K562 (cell line): Measurements from ENCODE around the gene EXOG. TPM values are rescaled to one million over a fixed set of nuclear protein-coding genes. Genes with fewer than 3 reads are reported as not detected.

ENCODE experiments used
- ATAC-seq: fragments of 200-7000 bp; cut with Tn5 transposase; 3 replicates; pipeline ENCODE4 v1.9.1; 2020; ENCODE audit warnings: moderate library complexity
- BruUV-seq: library from RNA; stranded (reverse); fragments of 400-500 nt; replicated peaks from 2 replicates; lab custom pipeline; 2021; lab: Mats Ljungman, UMichigan
- CTCF ChIA-PET: fragments of 300-600 bp; formaldehyde crosslinking; extraction: SDS; loops from one replicate; lab custom pipeline; 2021; ENCODE audit warnings: low intra/inter-chr PET ratio; lab: Yijun Ruan, JAX
- POLR2A ChIA-PET: fragments of 300-600, 350-650 bp; sonication (Branson Sonifier 250); formaldehyde crosslinking; extraction: SDS; loops from one replicate; lab custom pipeline; 2021; ENCODE audit warnings: antibody characterized with exemption, inconsistent platforms; lab: Yijun Ruan, JAX
- DNase-seq, 4 experiments: peaks; one replicate each; pipeline versions ENCODE4 v3.0.0 to v3.0.0-alpha.2; 2011 to 2018; ENCODE audit warnings: low spot score in 3 of 4, mixed read lengths in 3 of 4; ENCODE audit errors: extremely low read depth in 1 of 4
- FAIRE-seq: peaks from 2 replicates; lab custom pipeline; 2011; peaks lifted over from hg19 to GRCh38; lab: Jason Lieb, UNC
- H2AFZ ChIP-seq: 2 replicates; pipeline ENCODE4 v1.6.0; 2011; ENCODE audit warnings: low read depth, low read length, control low read depth, inconsistent platforms
- H3K27ac ChIP-seq: fragments of 200-600 bp; 3 replicates; pipeline ENCODE4 v1.8.0; 2011; ENCODE audit warnings: low read depth, mild to moderate bottlenecking, control low read depth, inconsistent platforms, low read length, moderate library complexity, mixed read lengths; ENCODE audit errors: extremely low read depth
- H3K27me3 ChIP-seq, 2 experiments: fragments of 300-600 bp in 1 of 2; 2 replicates in 1 of 2; 3 replicates in 1 of 2; pipeline versions ENCODE4 v1.6.0 to v1.8.0; 2011; ENCODE audit warnings: inconsistent platforms in 2 of 2, low read length in 2 of 2, mild to moderate bottlenecking in 1 of 2, mixed read lengths in 1 of 2, moderate library complexity in 1 of 2; ENCODE audit not compliant: control insufficient read depth in 2 of 2, insufficient read depth in 2 of 2
- H3K36me3 ChIP-seq: fragments of 300-600 bp; 3 replicates; pipeline ENCODE4 v1.8.0; 2011; ENCODE audit warnings: mild to moderate bottlenecking, low read length, inconsistent platforms; ENCODE audit not compliant: control insufficient read depth, insufficient read depth
- H3K4me1 ChIP-seq, 2 experiments: fragments of 200-600 bp in 1 of 2; replicated peaks in 1 of 2; 2 replicates in 1 of 2; 3 replicates in 1 of 2; pipeline versions ENCODE4 v1.5.1 to v1.8.0; 2011; ENCODE audit warnings: inconsistent platforms in 2 of 2, low read length in 2 of 2, mild to moderate bottlenecking in 1 of 2, mixed read lengths in 1 of 2, moderate library complexity in 1 of 2; ENCODE audit not compliant: control insufficient read depth in 2 of 2, insufficient read depth in 2 of 2
- H3K4me2 ChIP-seq: 2 replicates; pipeline ENCODE4 v1.6.1; 2011; ENCODE audit warnings: low read length, control low read depth, inconsistent platforms, mixed read lengths; ENCODE audit not compliant: insufficient read depth
- H3K4me3 ChIP-seq: fragments of 200-600 bp; sonication (generic), shearing (Covaris generic); 2 replicates; pipeline ENCODE4 v1.5.1; 2016; ENCODE audit warnings: control low read depth, inconsistent platforms
- H3K79me2 ChIP-seq: fragments of 200-600 bp; 3 replicates; pipeline ENCODE4 v1.8.0; 2011; ENCODE audit warnings: low read length, inconsistent platforms; ENCODE audit not compliant: control insufficient read depth, insufficient read depth
- H3K9ac ChIP-seq, 2 experiments: 2 replicates each; pipeline versions ENCODE4 v1.6.0 to v1.6.1; 2011; ENCODE audit warnings: low read depth in 2 of 2, low read length in 2 of 2, control low read depth in 1 of 2, inconsistent platforms in 1 of 2, mild to moderate bottlenecking in 1 of 2, mixed read lengths in 1 of 2; ENCODE audit not compliant: insufficient read depth in 1 of 2
- H3K9me1 ChIP-seq: one replicate; pipeline ENCODE4 v1.6.0; 2011; ENCODE audit warnings: inconsistent platforms, mild to moderate bottlenecking, low read length, moderate library complexity; ENCODE audit not compliant: control insufficient read depth, insufficient read depth
- H3K9me3 ChIP-seq: replicated peaks from 2 replicates; pipeline ENCODE4 v1.5.1; 2011; ENCODE audit warnings: low read depth, low read length, inconsistent platforms; ENCODE audit not compliant: control insufficient read depth, insufficient read depth
- H4K20me1 ChIP-seq: replicated peaks from 2 replicates; pipeline ENCODE4 v1.6.1; 2011; ENCODE audit warnings: low read length, inconsistent platforms, mixed read lengths; ENCODE audit not compliant: control insufficient read depth, insufficient read depth
- ELK3 ChIP-seq: fragments of 450-650 bp; formaldehyde crosslinking; IDR thresholded peaks from 2 replicates; pipeline ENCODE4 v1.4.0; 2020; ENCODE audit warnings: mild to moderate bottlenecking
- FOXJ2 ChIP-seq: fragments of 200-800 bp; sonication (Bioruptor generic); IDR thresholded peaks from 2 replicates; pipeline ENCODE4 v1.6.1; 2016; ENCODE audit warnings: missing genetic modification characterization, missing compliant biosample characterization
- MAZ ChIP-seq, 2 experiments: fragments of 450-650 bp in 1 of 2; sonication (generic) in 1 of 2; formaldehyde crosslinking; IDR thresholded peaks in 1 of 2; conservative IDR thresholded peaks in 1 of 2; 2 replicates each; pipeline versions ENCODE4 v1.4.0 to v1.5.0; 2020; ENCODE audit warnings: mild to moderate bottlenecking in 1 of 2, missing genetic modification reagents in 1 of 2
- MXI1 ChIP-seq: IDR thresholded peaks from 2 replicates; pipeline ENCODE4 v1.6.1; 2011; ENCODE audit warnings: low read depth, mild to moderate bottlenecking, improper control_type of control experiment, low read length
- NR2C2 ChIP-seq, 2 experiments: fragments of 200-800 bp in 1 of 2; sonication (Bioruptor generic) in 1 of 2; sonication (generic) in 1 of 2; formaldehyde crosslinking in 1 of 2; IDR thresholded peaks; 2 replicates each; pipeline versions ENCODE4 v1.6.1 to v1.8.0; 2016 to 2022; ENCODE audit warnings: mild to moderate bottlenecking in 1 of 2, missing compliant biosample characterization in 1 of 2, missing genetic modification characterization in 1 of 2, missing genetic modification reagents in 1 of 2
- SREBF2 ChIP-seq: sonication (generic); formaldehyde crosslinking; IDR thresholded peaks from 2 replicates; pipeline ENCODE4 v1.4.0; 2020; ENCODE audit warnings: mild to moderate bottlenecking, missing genetic modification reagents
- TARDBP ChIP-seq: fragments of 450-650 bp; IDR thresholded peaks from 2 replicates; pipeline ENCODE4 v1.6.1; 2016
- YBX1 ChIP-seq: fragments of 450-650 bp; IDR thresholded peaks from 2 replicates; pipeline ENCODE4 v1.7.1; 2016; ENCODE audit warnings: mild to moderate bottlenecking
- ZFX ChIP-seq: sonication (generic); formaldehyde crosslinking; IDR thresholded peaks from 2 replicates; pipeline ENCODE4 v1.8.0; 2022; ENCODE audit warnings: mild to moderate bottlenecking, missing genetic modification reagents, moderate library complexity
- ZNF175 ChIP-seq: fragments of 200-800 bp; sonication (Bioruptor generic); IDR thresholded peaks from 2 replicates; pipeline ENCODE4 v1.6.1; 2016; ENCODE audit warnings: low read depth, mild to moderate bottlenecking, missing genetic modification characterization, missing compliant biosample characterization
- ZNF586 ChIP-seq: fragments of 450-650 bp; formaldehyde crosslinking; conservative IDR thresholded peaks from 2 replicates; pipeline ENCODE4 v1.4.0; 2020; ENCODE audit warnings: mild to moderate bottlenecking, moderate library complexity
- ZNF644 ChIP-seq: fragments of 200-800 bp; sonication (Bioruptor generic); IDR thresholded peaks from 2 replicates; pipeline ENCODE4 v1.6.1; 2016; ENCODE audit warnings: low read depth, missing genetic modification characterization, missing compliant biosample characterization
- WGBS: fragments of 100-300 bp; shearing (Covaris generic); methylation state at CpG from one replicate; pipeline ENCODE4 v1.1.6; 2016; ENCODE audit warnings: low coverage, mixed read lengths; ENCODE audit not compliant: insufficient coverage; ENCODE audit errors: missing lambda C conversion rate; 5-methylcytosine and 5-hydroxymethylcytosine counted together
- in situ Hi-C: fragments of 300-500 bp; cut with MboI; formaldehyde crosslinking; loops from 4 replicates; pipeline ENCODE4 v1.15.0; 2018; ENCODE audit warnings: inconsistent platforms, mixed read lengths
- intact Hi-C: fragments of 100-400 bp; cut with micrococcal nuclease; formaldehyde crosslinking; loops from 2 replicates; pipeline ENCODE4 v1.14.2; 2022
- polyA plus RNA-seq, 8 experiments: library from polyadenylated mRNA; depleted of rRNA in 4 of 8; stranded (reverse) in 5 of 8; unstranded in 3 of 8; fragments of >200 nt; fragmentation: Nextera tagmentation in 2 of 8; fragmentation: Illumina TruSeq in 1 of 8; extraction: Ambion mirVana in 2 of 8; extraction: Trizol in 1 of 8; gene quantifications; 2 replicates each; pipeline versions ENCODE4 v1.2.1 to v1.2.3, GENCODE V29; 2011 to 2014; ENCODE audit warnings: inconsistent platforms in 1 of 8, missing spikeins in 1 of 8
- total RNA-seq, 7 experiments: library from RNA; depleted of rRNA in 6 of 7; stranded (reverse); fragments of >200 nt in 6 of 7; fragmentation: Illumina TruSeq in 2 of 7; extraction: Trizol in 2 of 7; gene quantifications; 2 replicates each; pipeline versions ENCODE4 v1.2.1 to v1.2.3, GENCODE V29; 2011 to 2021; ENCODE audit warnings: low replicate concordance in 1 of 7
- TF ChIP-seq, protein P1 (sequence below): fragments of 250-450 bp; sonication (Bioruptor Pico); IDR thresholded peaks from 2 replicates; pipeline ENCODE4 v1.4.0; 2020; ENCODE audit warnings: mild to moderate bottlenecking
- TF ChIP-seq, protein P2 (sequence below): sonication (generic); formaldehyde crosslinking; IDR thresholded peaks from 2 replicates; pipeline ENCODE4 v1.8.0; 2022; ENCODE audit warnings: mild to moderate bottlenecking, low read depth, missing genetic modification reagents

Gene EXOG
- total and polyA plus RNA-seq, 9 of the 15 experiments (the other 6 are each of a cell fraction or from before 2014, with no cell fraction given), result 10.8 to 21.7 (median 14.8) TPM

- TF ChIP-seq FOXJ2 (no peak), SREBF2 (CRISPR knock-in tag) (no peak), ELK3 (no peak), MAZ (CRISPR knock-in tag; conservative IDR thresholded peaks at IDR 0.05 in 1 of 2, IDR thresholded peaks at IDR 0.05 in 1 of 2) (no peak), TARDBP (no peak)
- TF ChIP-seq, protein P1, sequence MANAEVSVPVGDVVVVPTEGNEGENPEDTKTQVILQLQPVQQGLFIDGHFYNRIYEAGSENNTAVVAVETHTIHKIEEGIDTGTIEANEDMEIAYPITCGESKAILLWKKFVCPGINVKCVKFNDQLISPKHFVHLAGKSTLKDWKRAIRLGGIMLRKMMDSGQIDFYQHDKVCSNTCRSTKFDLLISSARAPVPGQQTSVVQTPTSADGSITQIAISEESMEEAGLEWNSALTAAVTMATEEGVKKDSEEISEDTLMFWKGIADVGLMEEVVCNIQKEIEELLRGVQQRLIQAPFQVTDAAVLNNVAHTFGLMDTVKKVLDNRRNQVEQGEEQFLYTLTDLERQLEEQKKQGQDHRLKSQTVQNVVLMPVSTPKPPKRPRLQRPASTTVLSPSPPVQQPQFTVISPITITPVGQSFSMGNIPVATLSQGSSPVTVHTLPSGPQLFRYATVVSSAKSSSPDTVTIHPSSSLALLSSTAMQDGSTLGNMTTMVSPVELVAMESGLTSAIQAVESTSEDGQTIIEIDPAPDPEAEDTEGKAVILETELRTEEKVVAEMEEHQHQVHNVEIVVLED (CRISPR knock-in tag), result no peak
These were observed 13.2 kb upstream of the EXOG start (continued) for GRCh38 chr3:38482951-38483350.

DNA sequence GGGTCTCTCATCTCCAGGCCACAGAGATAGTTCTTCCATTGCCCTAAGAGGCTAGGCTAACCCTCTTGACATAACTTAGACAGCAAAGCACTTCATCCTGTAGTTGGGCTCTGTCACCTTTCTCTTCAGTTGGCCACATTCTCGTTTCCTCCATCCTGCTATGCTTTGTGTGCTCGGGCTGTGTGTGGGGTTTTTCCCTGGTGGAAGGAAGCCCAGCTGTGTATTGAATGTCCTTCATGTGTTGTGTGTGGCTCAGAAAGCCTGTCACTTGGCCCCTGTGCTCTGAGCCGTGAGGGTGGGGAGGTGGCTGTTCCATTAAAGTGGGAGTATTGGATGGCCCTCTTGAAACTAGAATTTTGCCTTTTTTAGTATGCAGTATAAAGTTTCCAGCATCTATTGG is 8.8 kb upstream of the EXOG start:
- H3K27ac ChIP-seq, result no peak overlapping the region
- POLR2A ChIA-PET, result no interaction called here
- no peak for FAIRE-seq
- intact Hi-C loops (no loop called here), in situ Hi-C loops (no loop called here)
- peaks cover 15% of the 10 kb centered on the region; the same call in 1 of the 3 replicates for H3K36me3 ChIP-seq
- no peak for DNase-seq
- no peak overlapping the region for H2AFZ ChIP-seq
- no peaks in the 10 kb centered on the region for H3K79me2 ChIP-seq
- no peaks in the 10 kb centered on the region for H3K9me1 ChIP-seq
- no peak overlapping the region for H3K4me3 ChIP-seq
- H3K4me2 ChIP-seq, result no peak overlapping the region
- no peaks in the 10 kb centered on the region for H4K20me1 ChIP-seq
- H3K27me3 ChIP-seq, result no peaks in the 10 kb centered on the region
- ATAC-seq, result no peak
- BruUV-seq, result no TSS peak
- H3K9me3 ChIP-seq, result no peaks in the 10 kb centered on the region
- H3K9ac ChIP-seq, result no peak overlapping the region
- WGBS, result 39% methylated on average over 3 of the region's 3 CpGs
- CTCF ChIA-PET, result no interaction called here
- no peaks in the 10 kb centered on the region for H3K4me1 ChIP-seq
- no peak for TF ChIP-seq MXI1
- no peak for TF ChIP-seq YBX1
- TF ChIP-seq ZNF644 (tag), result no peak
- no peak for TF ChIP-seq ZNF586 (CRISPR knock-in tag)
- no peak for TF ChIP-seq ZFX (CRISPR knock-in tag)
- no peak for TF ChIP-seq ZNF175 (CRISPR knock-in tag)
- TF ChIP-seq NR2C2 (CRISPR knock-in tag; IDR thresholded peaks at IDR 0.05), result no peak
- no peak for TF ChIP-seq NR2C2 (tag; IDR thresholded peaks at IDR 0.05)
- TF ChIP-seq, protein P2, sequence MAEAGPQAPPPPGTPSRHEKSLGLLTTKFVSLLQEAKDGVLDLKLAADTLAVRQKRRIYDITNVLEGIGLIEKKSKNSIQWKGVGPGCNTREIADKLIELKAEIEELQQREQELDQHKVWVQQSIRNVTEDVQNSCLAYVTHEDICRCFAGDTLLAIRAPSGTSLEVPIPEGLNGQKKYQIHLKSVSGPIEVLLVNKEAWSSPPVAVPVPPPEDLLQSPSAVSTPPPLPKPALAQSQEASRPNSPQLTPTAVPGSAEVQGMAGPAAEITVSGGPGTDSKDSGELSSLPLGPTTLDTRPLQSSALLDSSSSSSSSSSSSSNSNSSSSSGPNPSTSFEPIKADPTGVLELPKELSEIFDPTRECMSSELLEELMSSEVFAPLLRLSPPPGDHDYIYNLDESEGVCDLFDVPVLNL (CRISPR knock-in tag), result no peak
